ENCODE data around the gene NCAM2. TPM values are rescaled to one million over a fixed set of nuclear protein-coding genes. Genes with fewer than 3 reads are reported as not detected.

Gene NCAM2
- polyA plus RNA-seq, 1 donor from 2014 or later = 9.8 TPM

DNA sequence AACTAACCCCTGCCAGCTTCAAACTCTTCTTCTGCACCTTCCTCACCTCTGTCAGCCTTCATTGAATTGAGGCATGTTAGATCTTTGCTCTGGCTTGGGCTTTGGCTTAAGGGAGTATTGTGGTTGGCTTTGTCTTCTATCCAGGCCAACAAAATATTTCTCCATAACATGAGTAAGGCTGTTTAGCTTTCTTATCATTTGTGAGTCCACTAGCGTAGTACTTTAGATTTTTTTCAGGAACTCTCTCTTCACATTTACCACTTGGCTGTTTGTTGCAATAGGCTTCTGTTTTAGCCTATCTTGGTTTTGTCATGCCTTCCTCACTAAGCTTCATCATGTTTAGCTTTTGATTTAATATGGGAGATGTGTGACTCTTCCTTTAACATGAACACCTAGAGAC is 417.5 kb downstream of the NCAM2 start:
- H3K27me3 ChIP-seq (ENCODE audit: insufficient read depth, low read depth, low read length) = no peaks in the 10 kb centered on the region
- H3K4me3 ChIP-seq (ENCODE audit: low read length) = no peak overlapping the region
- no peak overlapping the region for H3K9ac ChIP-seq (ENCODE audit: low read length)
- no peaks in the 10 kb centered on the region for H3K79me2 ChIP-seq (replicated peaks; ENCODE audit: insufficient read depth, low read length)
- H3K4me2 ChIP-seq (ENCODE audit: low read length) = no peak overlapping the region
- H3K27ac ChIP-seq (ENCODE audit: low read length) = no peak overlapping the region
- no peaks in the 10 kb centered on the region for H4K20me1 ChIP-seq (ENCODE audit: insufficient read depth)
- no peaks in the 10 kb centered on the region for H3K9me3 ChIP-seq (ENCODE audit: low read length)
- no peak overlapping the region for H2AFZ ChIP-seq (ENCODE audit: low read depth, low read length)
- no peaks in the 10 kb centered on the region for H3K9me2 ChIP-seq (ENCODE audit: insufficient read depth, low read length)
- H3K36me3 ChIP-seq (ENCODE audit: insufficient read depth, low read length) = no peaks in the 10 kb centered on the region
- TF ChIP-seq SMC3 (conservative IDR thresholded peaks at IDR 0.05; ENCODE audit: poor library complexity) (no peak), POLR2AphosphoS5 (IDR thresholded peaks at IDR 0.05) (no peak), EZH2 (IDR thresholded peaks at IDR 0.05; ENCODE audit: borderline replicate concordance, insufficient read depth, low read length, poor library complexity, severe bottlenecking) (no peak), TAF1 (IDR thresholded peaks at IDR 0.05; ENCODE audit: low read depth) (no peak), MXI1 (conservative IDR thresholded peaks at IDR 0.05; ENCODE audit: poor library complexity, severe bottlenecking) (no peak), RAD21 (conservative IDR thresholded peaks at IDR 0.05) (no peak)
- TF ChIP-seq, protein P1, sequence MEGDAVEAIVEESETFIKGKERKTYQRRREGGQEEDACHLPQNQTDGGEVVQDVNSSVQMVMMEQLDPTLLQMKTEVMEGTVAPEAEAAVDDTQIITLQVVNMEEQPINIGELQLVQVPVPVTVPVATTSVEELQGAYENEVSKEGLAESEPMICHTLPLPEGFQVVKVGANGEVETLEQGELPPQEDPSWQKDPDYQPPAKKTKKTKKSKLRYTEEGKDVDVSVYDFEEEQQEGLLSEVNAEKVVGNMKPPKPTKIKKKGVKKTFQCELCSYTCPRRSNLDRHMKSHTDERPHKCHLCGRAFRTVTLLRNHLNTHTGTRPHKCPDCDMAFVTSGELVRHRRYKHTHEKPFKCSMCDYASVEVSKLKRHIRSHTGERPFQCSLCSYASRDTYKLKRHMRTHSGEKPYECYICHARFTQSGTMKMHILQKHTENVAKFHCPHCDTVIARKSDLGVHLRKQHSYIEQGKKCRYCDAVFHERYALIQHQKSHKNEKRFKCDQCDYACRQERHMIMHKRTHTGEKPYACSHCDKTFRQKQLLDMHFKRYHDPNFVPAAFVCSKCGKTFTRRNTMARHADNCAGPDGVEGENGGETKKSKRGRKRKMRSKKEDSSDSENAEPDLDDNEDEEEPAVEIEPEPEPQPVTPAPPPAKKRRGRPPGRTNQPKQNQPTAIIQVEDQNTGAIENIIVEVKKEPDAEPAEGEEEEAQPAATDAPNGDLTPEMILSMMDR (IDR thresholded peaks at IDR 0.05; ENCODE audit: poor library complexity, severe bottlenecking) = no peak
- TF ChIP-seq, protein P2, sequence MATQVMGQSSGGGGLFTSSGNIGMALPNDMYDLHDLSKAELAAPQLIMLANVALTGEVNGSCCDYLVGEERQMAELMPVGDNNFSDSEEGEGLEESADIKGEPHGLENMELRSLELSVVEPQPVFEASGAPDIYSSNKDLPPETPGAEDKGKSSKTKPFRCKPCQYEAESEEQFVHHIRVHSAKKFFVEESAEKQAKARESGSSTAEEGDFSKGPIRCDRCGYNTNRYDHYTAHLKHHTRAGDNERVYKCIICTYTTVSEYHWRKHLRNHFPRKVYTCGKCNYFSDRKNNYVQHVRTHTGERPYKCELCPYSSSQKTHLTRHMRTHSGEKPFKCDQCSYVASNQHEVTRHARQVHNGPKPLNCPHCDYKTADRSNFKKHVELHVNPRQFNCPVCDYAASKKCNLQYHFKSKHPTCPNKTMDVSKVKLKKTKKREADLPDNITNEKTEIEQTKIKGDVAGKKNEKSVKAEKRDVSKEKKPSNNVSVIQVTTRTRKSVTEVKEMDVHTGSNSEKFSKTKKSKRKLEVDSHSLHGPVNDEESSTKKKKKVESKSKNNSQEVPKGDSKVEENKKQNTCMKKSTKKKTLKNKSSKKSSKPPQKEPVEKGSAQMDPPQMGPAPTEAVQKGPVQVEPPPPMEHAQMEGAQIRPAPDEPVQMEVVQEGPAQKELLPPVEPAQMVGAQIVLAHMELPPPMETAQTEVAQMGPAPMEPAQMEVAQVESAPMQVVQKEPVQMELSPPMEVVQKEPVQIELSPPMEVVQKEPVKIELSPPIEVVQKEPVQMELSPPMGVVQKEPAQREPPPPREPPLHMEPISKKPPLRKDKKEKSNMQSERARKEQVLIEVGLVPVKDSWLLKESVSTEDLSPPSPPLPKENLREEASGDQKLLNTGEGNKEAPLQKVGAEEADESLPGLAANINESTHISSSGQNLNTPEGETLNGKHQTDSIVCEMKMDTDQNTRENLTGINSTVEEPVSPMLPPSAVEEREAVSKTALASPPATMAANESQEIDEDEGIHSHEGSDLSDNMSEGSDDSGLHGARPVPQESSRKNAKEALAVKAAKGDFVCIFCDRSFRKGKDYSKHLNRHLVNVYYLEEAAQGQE (IDR thresholded peaks at IDR 0.05; ENCODE audit: borderline replicate concordance) = no peak
- no peaks in the 10 kb centered on the region for H3F3A ChIP-seq (ENCODE audit: insufficient read depth, low read length, poor library complexity, severe bottlenecking)

DNA sequence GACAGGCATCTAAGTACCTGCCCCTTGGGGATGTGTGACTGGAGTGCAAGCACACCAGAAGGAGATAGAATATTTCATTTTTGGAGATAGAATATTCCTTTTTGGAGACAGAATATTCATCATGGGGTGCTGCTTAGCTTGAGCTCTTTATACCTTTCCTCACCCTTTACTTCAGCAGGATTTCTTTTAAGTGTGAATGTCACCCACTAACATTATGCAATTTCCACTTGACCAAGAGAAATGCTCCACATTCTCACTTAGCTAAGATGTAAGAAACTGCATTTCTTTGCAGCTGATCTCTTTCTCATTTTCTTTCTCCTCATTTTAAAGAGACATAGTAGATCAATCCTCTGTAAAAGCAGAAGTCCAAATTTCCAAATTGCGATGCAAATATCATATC is 436.7 kb downstream of the NCAM2 start:
- Histone ChIP-seq H3K9me2 (ENCODE audit: insufficient read depth, low read length) (no peaks in the 10 kb centered on the region), H3F3A (ENCODE audit: insufficient read depth, low read length, poor library complexity, severe bottlenecking) (no peaks in the 10 kb centered on the region), H3K4me3 (ENCODE audit: low read length) (no peak overlapping the region), H3K27ac (ENCODE audit: low read length) (no peak overlapping the region), H3K4me2 (ENCODE audit: low read length) (no peak overlapping the region), H2AFZ (ENCODE audit: low read depth, low read length) (no peak overlapping the region), H3K79me2 (replicated peaks; ENCODE audit: insufficient read depth, low read length) (no peaks in the 10 kb centered on the region), H4K20me1 (ENCODE audit: insufficient read depth) (no peaks in the 10 kb centered on the region), H3K27me3 (ENCODE audit: insufficient read depth, low read depth, low read length) (no peaks in the 10 kb centered on the region), H3K36me3 (ENCODE audit: insufficient read depth, low read length) (no peaks in the 10 kb centered on the region), H3K9ac (ENCODE audit: low read length) (no peak overlapping the region), H3K9me3 (ENCODE audit: low read length) (no peaks in the 10 kb centered on the region)
- TF ChIP-seq POLR2AphosphoS5 (IDR thresholded peaks at IDR 0.05) = no peak

DNA sequence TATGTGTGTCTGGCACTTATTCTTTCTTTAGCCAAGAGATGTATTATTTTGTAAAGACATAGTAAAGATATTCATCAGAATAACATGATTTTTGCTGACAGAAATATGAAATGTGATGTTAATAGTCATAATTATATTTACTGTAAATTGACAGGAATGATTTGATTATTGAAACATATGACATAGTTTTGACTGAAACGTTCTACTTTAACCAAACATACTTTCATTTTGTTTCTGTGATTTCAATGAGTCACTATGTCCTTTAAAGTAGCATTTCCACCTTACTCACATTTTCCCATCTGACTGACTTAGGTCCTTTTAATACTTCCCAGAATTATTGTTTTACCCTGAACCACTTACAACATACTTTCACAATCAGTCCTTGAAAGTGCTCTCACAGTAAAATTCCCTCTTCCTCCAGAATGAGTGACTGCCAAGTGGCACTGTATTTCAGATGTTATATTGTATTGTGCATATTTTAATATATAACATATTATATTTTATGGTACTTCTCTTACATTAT is 437.9 kb downstream of the NCAM2 start:
- Histone ChIP-seq H2AFZ (ENCODE audit: low read depth, low read length) (no peak overlapping the region), H3K4me3 (ENCODE audit: low read length) (no peak overlapping the region), H3F3A (ENCODE audit: insufficient read depth, low read length, poor library complexity, severe bottlenecking) (no peaks in the 10 kb centered on the region), H3K9me2 (ENCODE audit: insufficient read depth, low read length) (no peaks in the 10 kb centered on the region), H3K9ac (ENCODE audit: low read length) (no peak overlapping the region), H3K27me3 (ENCODE audit: insufficient read depth, low read depth, low read length) (no peaks in the 10 kb centered on the region), H4K20me1 (ENCODE audit: insufficient read depth) (no peaks in the 10 kb centered on the region), H3K9me3 (ENCODE audit: low read length) (no peaks in the 10 kb centered on the region), H3K36me3 (ENCODE audit: insufficient read depth, low read length) (no peaks in the 10 kb centered on the region), H3K27ac (ENCODE audit: low read length) (no peak overlapping the region), H3K79me2 (replicated peaks; ENCODE audit: insufficient read depth, low read length) (no peaks in the 10 kb centered on the region), H3K4me2 (ENCODE audit: low read length) (no peak overlapping the region)
- TF ChIP-seq POLR2AphosphoS5 (IDR thresholded peaks at IDR 0.05) = no peak
- TF ChIP-seq, protein P1 (IDR thresholded peaks at IDR 0.05; ENCODE audit: poor library complexity, severe bottlenecking) = no peak
